GM19455 (cell line): Measurements from ENCODE around the gene INCENP.

Experiments
- ATAC-seq: cut with Tn5 transposase; IDR thresholded peaks from one replicate; pipeline ENCODE4 v1.9.1; 2021; ENCODE audit not compliant: unreplicated experiment

INCENP gene

DNA sequence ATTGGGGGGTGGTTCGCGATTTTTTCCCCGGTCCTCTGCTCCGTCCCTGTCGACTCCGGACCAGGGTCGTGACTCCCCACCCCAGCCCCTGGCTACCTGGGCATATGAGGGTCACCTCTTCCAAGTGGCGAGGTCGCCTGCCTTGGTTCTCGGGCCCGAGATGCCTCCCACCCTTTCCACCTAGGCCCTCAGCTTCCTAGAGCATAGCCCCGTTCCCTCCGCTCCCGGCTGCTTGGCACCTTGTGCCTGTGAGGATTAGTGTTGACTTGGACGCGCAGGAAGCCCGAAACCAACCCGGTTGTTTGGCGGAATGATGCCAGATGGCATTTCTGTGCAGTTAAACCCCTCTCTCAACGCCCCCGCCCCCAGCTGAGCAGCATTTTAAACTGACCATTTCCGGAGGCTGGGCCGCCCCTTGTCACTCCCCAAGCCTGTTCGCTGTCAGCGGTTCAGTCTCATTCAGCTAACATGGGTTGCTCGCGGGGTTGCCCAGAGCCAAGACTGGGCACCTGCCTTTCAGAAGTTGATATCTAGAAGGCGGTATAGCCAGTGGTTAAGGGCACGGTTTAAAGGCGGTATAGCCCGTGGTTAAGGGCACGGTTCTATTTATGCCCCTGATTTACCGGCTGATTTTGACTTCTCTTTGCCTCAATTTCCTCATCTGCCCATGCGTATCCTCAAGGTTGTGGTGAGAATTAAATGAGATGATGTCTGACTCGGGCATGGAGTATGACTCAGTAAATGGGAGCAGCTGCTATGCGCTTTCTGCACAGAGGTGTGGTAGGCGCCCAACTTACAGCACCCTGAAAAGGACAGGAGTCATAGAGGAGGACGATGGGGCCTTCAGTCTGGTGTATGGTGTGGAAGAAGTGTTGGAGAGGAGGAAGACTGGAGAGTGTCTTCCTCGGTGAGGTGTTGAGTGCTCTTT is 639 bp downstream of the INCENP start:
- peak; percentile 13 for ATAC-seq

GRCh38 chr11:62125316-62125715 is 1.5 kb downstream of the INCENP start:
- no peak for ATAC-seq

GRCh38 chr11:62125881-62126280 is 2.1 kb downstream of the INCENP start:
- no peak for ATAC-seq

DNA sequence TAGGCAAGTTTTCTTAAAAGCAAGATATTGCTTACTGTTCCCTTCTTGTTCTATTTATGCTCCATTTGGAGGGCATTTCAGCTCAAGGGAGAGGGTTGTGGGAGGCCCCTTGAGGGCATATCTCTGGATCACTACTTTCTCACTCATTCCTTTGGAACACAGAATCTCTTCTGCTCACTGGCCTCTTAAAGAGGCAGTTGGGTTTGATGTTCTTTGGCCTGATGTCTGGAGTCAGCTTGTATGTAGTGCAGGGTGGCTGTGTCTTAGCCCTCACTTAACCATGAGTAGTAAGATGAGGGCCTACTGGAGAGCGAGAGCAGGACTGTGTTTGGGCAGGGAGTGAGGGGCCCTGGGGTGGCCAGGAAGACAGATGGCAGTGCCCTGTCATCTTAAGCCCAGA is 3.6 kb downstream of the INCENP start:
- no peak for ATAC-seq

DNA sequence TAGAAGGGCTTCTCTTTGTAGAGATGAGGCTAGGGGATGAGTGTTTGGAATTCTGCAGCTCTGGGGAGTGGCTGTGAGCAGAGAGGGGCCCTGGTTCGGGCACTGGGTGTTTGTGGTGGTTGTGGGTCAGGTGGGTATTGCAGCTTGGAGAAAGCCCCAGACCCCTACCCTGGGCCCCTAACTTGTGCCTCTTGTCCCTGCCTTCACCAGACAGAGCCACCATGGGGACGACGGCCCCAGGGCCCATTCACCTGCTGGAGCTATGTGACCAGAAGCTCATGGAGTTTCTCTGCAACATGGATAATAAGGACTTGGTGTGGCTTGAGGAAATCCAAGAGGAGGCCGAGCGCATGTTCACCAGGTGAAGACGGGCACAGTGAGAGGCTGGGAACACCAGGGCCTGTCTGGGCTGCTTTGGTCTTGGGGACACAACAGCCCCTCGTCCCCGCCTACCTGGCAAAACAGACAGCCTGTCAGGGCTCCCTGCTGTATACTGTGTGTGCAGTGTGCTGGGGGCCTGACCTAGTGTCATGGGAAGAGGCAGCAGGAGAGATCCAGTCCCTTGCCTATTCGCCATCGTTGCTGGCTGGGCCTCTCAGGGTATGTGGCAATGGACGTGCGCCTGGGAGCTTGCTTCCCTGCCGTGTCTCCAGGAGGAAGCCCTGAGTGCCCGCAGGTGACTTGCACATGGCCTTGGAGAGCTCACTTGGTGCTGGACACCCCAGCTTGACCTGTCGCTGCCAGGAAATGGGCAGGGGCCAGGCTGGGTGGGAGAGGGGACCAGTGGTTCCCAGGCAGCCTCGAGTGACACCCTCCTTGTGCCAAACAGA is 4.3 kb downstream of the INCENP start:
- ATAC-seq: no peak

- ATAC-seq: no peak
Observed at GRCh38 chr11:62128835-62129234, 5.0 kb downstream of the INCENP start.

GRCh38 chr11:62129590-62130282 is 5.9 kb downstream of the INCENP start:
- ATAC-seq: no peak

- ATAC-seq: no peak
Observed at GRCh38 chr11:62130283-62131169, 6.7 kb downstream of the INCENP start.

GRCh38 chr11:62131170-62131464 is 7.3 kb downstream of the INCENP start:
- no peak for ATAC-seq

GRCh38 chr11:62132191-62132590 is 8.4 kb downstream of the INCENP start:
- ATAC-seq: no peak

GRCh38 chr11:62132689-62133293 is 9.0 kb downstream of the INCENP start:
- no peak for ATAC-seq

DNA sequence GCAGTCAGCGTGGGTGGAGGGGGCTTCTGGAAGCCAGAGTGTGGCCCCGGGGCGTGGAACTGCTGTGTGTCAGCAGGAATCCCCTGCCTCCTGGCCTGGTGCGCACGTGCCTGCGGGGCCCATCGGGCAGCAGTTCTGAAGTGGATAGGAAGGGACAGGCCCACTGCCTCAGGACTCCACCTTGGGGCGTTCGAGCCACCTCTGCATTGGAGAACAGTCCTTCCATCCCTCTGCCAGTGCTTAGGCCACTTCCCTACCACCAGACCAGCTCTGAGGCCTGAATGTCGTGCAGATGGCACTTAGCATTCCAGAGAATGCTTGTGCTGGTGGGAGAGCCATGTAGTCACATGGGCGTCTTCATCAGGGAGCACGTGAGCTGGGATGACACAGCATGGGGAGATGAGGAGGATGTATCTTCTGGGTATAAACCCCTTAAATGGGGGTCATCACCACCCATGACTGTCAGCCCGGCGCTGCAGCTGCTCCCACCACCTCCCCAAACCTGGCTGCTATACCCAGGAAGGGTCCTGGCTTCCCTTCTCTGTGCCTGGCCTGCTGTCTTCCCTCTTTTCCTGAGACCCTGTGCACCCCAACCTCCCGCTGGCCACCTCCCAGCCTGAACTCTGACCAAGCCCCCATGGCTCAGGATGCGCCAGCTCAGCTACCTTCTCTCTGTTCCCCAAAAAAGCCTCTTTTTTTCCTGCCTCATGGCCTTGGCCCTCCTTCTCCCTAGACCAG is 9.7 kb downstream of the INCENP start:
- no peak for ATAC-seq

- ATAC-seq: no peak
Observed at GRCh38 chr11:62137276-62137861, 13.6 kb downstream of the INCENP start.

DNA sequence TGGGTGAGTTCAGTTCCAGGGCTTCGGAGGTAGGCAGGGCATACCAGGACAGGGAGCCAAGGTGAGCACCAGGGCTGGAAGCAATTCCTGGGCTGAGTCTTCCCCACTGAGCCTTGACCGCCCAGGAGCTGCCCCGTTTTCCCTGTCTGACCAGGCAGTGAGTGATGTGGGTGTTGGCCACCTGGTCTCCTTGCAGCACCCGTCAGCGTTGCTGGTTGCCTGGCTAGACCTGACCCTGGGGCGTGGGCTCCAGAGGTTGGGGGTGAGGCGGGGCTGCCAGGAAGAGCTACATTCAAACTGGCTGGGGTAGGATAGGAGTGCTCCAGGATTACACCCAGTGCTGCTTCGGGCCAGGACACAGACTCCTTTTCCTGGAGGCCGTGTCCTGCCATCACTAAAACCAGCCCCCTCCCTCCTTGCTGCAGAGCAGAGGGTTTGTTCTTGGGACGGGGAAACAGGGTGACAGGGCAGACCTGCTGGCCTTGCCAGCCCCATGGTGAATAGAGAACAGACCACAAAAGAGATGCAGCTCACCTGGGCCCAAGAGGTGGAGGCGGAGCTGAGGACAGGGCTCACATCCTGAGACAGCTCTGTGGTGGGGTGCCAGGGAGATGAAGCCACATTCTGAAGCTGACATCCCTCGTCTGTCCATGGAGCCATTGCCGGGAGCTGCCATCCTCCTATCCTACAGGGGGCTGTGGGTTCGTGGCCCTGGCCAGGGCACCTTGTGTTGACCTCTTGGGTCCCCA is 14.2 kb downstream of the INCENP start:
- no peak for ATAC-seq

DNA sequence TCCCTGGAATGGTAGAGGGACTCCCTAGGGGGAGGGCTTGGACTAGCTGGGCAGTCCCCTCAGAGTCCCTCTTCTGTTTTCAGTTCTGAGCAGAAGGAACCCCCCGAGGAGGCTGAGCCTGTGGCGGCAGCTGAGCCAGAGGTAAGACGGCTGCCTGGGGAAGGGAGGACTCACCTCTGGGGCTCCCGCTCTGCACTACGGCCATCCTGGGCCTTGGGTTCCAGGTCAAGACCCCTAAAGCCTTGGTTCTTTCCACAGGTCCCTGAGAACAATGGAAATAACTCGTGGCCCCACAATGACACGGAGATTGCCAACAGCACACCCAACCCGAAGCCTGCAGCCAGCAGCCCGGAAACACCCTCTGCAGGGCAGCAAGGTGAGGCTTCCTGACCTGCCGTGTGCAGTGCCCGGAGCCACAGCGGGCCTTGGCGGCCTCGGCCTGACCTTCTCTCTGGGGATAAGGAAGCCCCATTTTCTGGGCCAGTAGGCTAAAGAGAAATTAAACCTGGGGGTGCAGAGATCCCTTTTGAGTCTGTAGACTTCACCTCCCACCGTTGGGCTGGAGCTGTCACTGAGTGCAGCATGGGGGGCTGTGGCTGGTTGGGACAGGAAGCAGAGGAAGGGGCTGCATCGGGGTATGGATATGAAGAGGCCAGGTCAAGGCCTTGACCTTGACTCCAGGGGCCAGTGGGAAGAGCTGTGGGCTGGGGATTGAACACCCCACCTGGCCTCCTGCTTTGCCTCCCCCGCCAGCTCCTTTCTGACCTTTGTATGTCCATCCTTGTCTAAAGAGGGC is 15.0 kb downstream of the INCENP start:
- ATAC-seq: no peak

DNA sequence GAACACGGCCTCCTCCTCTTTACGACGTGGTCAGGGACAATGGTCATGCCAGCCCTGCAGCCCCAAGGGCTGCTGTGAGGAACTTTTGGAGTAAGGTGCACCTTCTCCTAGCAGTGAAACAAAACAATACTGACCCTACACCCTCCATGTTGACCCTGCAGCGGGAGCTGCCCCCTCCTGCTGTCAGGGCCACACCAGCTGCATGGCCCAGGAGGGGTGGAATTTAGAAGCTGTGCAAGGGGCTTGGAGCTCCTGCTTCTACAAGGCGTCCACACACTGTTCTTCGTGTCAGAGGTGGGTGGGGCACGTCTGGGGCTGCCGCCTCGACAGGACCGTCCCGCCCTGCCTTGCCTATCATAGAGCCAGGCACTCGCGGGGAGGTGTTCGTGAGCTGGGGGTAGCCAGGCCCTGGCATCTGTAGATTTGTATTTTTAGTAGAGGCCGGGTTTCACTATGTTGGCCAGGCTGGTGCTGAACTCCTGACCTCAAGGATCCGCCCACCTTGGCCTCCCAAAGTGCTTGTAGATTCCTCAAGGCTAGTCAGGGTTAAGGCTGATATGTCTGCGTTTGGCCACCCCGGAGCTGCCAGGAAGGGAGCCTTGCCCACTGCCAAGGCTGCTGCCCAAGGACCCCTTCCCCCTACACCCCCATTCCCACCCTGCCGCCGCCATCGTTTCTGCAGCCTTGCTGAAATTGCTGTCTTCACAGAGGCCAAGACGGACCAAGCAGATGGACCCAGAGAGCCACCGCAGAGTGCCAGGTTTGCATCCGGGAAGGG is 15.9 kb downstream of the INCENP start:
- ATAC-seq: no peak
